ENCODE data around the gene SOX5. TPM values are rescaled to one million over a fixed set of nuclear protein-coding genes. Genes with fewer than 3 reads are reported as not detected.

SOX5 gene
- total and polyA plus RNA-seq, 9 of the 15 experiments (the other 6 are each of a cell fraction or from before 2014, with no cell fraction given): 8.3 to 16.5 (median 11.9) TPM

DNA sequence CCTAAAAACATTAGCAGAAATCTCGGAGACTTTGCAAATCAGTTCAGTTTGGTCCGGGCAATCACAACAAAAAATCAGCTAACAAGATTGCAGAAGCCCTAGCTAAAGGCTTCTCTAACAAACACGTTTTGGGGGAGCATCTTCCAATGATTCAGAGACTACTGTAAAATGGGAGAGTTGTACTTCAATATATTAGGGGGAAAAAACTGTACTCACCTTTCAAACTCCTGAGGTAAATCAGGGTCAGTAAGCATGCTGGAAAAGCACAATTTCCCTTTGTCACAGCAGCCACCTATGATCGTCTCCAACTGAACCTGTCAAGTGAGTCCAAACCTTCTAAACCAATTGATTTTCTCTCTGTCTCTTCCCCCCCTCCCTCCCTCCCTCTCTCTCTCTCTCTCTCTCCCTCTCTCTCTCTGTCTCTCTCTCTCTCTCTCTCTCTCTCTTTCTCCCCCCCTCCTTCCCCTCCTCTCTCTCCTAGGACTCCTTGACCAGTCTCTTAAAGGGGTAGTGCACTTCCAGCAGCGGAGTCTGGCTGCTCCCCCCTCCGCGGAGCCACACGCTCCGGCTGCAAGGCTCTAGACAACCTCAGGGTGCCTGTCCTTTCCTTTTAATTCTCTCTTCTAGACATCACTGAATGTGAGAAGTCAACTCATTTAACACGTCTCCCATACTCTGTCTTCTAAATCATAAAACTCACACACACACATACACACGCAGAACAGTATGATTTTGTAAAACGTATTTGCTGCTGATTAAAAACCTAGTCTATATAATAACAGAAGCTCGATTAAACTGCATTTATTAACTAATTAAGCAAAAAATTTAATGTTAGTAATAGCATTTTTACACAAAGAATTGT is at the start of gene SOX5 (continued):
- TF ChIP-seq, protein P1, sequence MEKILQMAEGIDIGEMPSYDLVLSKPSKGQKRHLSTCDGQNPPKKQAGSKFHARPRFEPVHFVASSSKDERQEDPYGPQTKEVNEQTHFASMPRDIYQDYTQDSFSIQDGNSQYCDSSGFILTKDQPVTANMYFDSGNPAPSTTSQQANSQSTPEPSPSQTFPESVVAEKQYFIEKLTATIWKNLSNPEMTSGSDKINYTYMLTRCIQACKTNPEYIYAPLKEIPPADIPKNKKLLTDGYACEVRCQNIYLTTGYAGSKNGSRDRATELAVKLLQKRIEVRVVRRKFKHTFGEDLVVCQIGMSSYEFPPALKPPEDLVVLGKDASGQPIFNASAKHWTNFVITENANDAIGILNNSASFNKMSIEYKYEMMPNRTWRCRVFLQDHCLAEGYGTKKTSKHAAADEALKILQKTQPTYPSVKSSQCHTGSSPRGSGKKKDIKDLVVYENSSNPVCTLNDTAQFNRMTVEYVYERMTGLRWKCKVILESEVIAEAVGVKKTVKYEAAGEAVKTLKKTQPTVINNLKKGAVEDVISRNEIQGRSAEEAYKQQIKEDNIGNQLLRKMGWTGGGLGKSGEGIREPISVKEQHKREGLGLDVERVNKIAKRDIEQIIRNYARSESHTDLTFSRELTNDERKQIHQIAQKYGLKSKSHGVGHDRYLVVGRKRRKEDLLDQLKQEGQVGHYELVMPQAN (IDR thresholded peaks at IDR 0.05; ENCODE audit: borderline replicate concordance): no peak
- TF ChIP-seq ATF7 (IDR thresholded peaks at IDR 0.05) (no peak), RCOR1 (IDR thresholded peaks at IDR 0.05; ENCODE audit: borderline replicate concordance in 1 of 2, low read depth in 2 of 2, low read length in 2 of 2) (peak in 1 of 2 experiments; percentile 65; a peak in 2 of 4 replicates), RBM15 (IDR thresholded peaks at IDR 0.05; ENCODE audit: insufficient read depth, low read length) (no peak), PCBP1 (IDR thresholded peaks at IDR 0.05; ENCODE audit: low read depth, low read length, poor library complexity, severe bottlenecking) (peak; percentile 63), ZNF586 (CRISPR knock-in tag; conservative IDR thresholded peaks at IDR 0.05) (no peak), POU5F1 (IDR thresholded peaks at IDR 0.05; ENCODE audit: borderline replicate concordance, low read depth, low read length, partially characterized antibody) (no peak), GATAD2B (IDR thresholded peaks at IDR 0.05; ENCODE audit: borderline replicate concordance) (peak; percentile 54; the same call in 1 of the 2 replicates), ZNF354B (CRISPR knock-in tag; IDR thresholded peaks at IDR 0.05) (no peak), PTRF (tag; IDR thresholded peaks at IDR 0.05) (no peak), MAFK (IDR thresholded peaks at IDR 0.05; ENCODE audit: low read length) (no peak), BHLHE40 (IDR thresholded peaks at IDR 0.05; ENCODE audit: low read length) (no peak), ZNF699 (CRISPR knock-in tag; IDR thresholded peaks at IDR 0.05; ENCODE audit: insufficient replicate concordance) (no peak), GATA2 (CRISPR knock-in tag; IDR thresholded peaks at IDR 0.05) (no peak), ZNF830 (CRISPR knock-in tag; IDR thresholded peaks at IDR 0.05) (no peak)
- TF ChIP-seq, protein P2, sequence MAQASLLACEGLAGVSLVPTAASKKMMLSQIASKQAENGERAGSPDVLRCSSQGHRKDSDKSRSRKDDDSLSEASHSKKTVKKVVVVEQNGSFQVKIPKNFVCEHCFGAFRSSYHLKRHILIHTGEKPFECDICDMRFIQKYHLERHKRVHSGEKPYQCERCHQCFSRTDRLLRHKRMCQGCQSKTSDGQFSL (CRISPR knock-in tag; IDR thresholded peaks at IDR 0.05): peak; percentile 68
- TF ChIP-seq, protein P2 (tag; IDR thresholded peaks at IDR 0.05): peak in 1 of 2 experiments; percentile 71; a peak in 2 of 4 replicates
- TF ChIP-seq, protein P3, sequence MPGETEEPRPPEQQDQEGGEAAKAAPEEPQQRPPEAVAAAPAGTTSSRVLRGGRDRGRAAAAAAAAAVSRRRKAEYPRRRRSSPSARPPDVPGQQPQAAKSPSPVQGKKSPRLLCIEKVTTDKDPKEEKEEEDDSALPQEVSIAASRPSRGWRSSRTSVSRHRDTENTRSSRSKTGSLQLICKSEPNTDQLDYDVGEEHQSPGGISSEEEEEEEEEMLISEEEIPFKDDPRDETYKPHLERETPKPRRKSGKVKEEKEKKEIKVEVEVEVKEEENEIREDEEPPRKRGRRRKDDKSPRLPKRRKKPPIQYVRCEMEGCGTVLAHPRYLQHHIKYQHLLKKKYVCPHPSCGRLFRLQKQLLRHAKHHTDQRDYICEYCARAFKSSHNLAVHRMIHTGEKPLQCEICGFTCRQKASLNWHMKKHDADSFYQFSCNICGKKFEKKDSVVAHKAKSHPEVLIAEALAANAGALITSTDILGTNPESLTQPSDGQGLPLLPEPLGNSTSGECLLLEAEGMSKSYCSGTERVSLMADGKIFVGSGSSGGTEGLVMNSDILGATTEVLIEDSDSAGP (CRISPR knock-in tag; IDR thresholded peaks at IDR 0.05): peak; percentile 94
- TF ChIP-seq, protein P4, sequence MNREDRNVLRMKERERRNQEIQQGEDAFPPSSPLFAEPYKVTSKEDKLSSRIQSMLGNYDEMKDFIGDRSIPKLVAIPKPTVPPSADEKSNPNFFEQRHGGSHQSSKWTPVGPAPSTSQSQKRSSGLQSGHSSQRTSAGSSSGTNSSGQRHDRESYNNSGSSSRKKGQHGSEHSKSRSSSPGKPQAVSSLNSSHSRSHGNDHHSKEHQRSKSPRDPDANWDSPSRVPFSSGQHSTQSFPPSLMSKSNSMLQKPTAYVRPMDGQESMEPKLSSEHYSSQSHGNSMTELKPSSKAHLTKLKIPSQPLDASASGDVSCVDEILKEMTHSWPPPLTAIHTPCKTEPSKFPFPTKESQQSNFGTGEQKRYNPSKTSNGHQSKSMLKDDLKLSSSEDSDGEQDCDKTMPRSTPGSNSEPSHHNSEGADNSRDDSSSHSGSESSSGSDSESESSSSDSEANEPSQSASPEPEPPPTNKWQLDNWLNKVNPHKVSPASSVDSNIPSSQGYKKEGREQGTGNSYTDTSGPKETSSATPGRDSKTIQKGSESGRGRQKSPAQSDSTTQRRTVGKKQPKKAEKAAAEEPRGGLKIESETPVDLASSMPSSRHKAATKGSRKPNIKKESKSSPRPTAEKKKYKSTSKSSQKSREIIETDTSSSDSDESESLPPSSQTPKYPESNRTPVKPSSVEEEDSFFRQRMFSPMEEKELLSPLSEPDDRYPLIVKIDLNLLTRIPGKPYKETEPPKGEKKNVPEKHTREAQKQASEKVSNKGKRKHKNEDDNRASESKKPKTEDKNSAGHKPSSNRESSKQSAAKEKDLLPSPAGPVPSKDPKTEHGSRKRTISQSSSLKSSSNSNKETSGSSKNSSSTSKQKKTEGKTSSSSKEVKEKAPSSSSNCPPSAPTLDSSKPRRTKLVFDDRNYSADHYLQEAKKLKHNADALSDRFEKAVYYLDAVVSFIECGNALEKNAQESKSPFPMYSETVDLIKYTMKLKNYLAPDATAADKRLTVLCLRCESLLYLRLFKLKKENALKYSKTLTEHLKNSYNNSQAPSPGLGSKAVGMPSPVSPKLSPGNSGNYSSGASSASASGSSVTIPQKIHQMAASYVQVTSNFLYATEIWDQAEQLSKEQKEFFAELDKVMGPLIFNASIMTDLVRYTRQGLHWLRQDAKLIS (CRISPR knock-in tag; IDR thresholded peaks at IDR 0.05): no peak
